Measurements from ENCODE around the gene CHRD.

DNA sequence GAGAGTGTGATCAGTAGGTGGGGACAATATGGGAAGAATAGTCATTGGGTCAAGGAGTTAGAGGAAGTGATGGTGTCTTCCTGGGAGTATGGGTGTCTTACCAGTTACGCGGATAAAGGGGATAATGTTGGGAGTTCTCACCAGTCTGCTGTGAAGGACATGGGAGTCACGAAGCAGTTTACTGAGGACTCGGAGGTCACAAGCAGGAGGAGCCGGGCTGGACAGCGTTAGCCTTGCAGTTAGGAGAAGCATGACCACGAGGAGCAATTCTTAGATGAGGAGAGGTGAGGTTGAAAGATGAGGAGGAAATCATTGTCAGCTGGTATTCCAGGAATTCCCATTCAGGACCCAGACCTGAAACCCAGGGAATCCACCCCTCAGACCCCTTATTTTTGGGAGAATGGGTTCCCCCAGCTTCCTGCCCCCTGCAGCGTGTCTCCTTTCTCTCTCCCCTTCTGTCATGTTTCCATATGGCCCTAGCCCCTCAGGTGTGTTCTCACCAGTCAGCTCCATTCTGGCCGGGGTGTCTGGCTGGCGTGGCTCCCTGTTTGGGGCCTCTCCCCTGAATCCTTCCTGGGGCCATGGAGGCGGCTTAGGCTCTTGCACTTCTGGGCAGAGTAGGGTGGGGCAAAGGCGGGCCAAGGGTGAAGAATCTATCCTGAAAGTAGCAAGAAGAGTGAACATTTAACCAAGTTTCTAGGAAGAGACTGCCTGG lies 4.0 kb upstream of the CHRD start:
- TF ChIP-seq, protein P1, sequence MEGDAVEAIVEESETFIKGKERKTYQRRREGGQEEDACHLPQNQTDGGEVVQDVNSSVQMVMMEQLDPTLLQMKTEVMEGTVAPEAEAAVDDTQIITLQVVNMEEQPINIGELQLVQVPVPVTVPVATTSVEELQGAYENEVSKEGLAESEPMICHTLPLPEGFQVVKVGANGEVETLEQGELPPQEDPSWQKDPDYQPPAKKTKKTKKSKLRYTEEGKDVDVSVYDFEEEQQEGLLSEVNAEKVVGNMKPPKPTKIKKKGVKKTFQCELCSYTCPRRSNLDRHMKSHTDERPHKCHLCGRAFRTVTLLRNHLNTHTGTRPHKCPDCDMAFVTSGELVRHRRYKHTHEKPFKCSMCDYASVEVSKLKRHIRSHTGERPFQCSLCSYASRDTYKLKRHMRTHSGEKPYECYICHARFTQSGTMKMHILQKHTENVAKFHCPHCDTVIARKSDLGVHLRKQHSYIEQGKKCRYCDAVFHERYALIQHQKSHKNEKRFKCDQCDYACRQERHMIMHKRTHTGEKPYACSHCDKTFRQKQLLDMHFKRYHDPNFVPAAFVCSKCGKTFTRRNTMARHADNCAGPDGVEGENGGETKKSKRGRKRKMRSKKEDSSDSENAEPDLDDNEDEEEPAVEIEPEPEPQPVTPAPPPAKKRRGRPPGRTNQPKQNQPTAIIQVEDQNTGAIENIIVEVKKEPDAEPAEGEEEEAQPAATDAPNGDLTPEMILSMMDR (conservative IDR thresholded peaks at IDR 0.05; ENCODE audit: low read depth, low read length): no peak
- TF ChIP-seq EZH2phosphoT487 (IDR thresholded peaks at IDR 0.05; ENCODE audit: borderline replicate concordance, low read length) (no peak), EZH2 (IDR thresholded peaks at IDR 0.05; ENCODE audit: low read length, unreplicated experiment) (no peak)
